Measurements from ENCODE around the gene ZFP1.

ZFP1 gene

DNA sequence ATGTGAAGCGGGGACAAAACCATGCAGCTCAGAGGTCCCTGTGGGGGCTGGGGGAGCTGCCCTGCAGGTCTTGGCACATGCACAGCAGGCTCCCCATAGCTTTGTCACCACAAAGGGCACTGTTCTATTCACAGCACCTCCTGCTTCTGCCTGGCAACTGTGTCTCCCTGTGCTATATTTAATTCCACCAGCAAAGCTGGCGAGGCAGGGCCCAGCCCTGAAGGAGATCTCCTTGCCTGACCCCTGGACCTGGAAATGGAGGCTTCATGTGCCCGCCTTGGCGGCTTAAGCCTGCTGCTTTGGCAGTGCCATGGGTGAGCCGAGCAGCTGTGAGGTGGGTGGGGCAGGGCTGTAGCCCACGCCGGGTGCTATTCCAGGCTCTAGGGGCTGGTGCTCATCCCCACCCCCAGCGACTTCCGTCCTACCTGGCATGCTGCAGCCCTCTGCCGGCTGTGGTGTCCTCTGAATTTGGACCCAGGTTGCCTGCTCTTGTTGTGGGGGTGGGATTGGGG is 38.5 kb upstream of the ZFP1 start:
- TF ChIP-seq, protein P1, sequence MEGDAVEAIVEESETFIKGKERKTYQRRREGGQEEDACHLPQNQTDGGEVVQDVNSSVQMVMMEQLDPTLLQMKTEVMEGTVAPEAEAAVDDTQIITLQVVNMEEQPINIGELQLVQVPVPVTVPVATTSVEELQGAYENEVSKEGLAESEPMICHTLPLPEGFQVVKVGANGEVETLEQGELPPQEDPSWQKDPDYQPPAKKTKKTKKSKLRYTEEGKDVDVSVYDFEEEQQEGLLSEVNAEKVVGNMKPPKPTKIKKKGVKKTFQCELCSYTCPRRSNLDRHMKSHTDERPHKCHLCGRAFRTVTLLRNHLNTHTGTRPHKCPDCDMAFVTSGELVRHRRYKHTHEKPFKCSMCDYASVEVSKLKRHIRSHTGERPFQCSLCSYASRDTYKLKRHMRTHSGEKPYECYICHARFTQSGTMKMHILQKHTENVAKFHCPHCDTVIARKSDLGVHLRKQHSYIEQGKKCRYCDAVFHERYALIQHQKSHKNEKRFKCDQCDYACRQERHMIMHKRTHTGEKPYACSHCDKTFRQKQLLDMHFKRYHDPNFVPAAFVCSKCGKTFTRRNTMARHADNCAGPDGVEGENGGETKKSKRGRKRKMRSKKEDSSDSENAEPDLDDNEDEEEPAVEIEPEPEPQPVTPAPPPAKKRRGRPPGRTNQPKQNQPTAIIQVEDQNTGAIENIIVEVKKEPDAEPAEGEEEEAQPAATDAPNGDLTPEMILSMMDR (IDR thresholded peaks at IDR 0.05; ENCODE audit: low read length, missing control alignments): no peak
- no peak for DNase-seq (ENCODE audit: low read depth)
- no peak overlapping the region for H3K4me3 ChIP-seq (replicated peaks; ENCODE audit: low read depth, low read length)

DNA sequence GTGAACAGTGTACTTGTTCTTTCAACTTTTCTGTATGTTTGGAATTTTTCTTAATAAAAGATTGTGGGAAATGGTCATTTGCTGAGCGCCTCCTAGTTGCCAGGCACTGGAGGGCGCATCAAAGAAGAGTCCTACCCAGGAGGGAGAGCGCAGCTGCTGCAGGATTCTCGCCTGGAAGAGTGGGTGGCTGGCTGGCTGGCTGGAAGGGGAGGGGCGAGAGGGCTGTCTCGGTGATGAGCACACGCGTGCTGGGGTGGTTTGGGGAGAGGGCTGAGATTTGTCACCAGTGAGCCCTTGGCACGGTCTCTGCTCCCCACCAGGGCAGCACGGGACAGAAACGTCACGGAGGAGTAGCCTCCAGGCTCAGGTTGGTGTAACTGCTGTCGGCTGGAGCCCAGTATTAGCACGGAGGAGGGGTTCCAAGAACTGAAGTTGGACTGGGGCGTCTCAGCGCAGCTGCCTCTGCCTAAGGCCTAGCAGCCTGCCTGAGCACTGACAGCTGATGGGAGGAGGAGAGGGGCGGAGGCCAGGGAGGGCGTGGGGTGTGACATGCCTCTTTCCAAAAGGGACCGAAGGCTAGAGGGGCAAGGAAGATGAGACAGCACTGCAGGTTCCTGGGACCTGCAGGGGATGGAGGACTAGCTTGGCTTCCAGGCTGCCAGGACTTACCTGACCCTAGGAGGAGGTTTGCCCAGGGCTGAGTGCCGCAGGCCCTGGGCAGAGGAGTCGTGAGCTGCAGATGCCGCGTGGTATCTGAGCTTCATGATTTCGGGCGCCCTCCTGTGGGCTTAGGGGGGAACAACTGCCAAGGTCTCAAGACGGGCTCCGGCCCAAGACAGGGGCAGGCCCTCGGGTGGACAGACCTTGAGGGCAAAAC is 37.4 kb upstream of the ZFP1 start:
- DNase-seq (ENCODE audit: low read depth): peak; percentile 91
- peak overlapping the region; percentile 24 for H3K4me3 ChIP-seq (replicated peaks; ENCODE audit: low read depth, low read length)
- TF ChIP-seq, protein P1 (IDR thresholded peaks at IDR 0.05; ENCODE audit: low read length, missing control alignments): peak; percentile 86

DNA sequence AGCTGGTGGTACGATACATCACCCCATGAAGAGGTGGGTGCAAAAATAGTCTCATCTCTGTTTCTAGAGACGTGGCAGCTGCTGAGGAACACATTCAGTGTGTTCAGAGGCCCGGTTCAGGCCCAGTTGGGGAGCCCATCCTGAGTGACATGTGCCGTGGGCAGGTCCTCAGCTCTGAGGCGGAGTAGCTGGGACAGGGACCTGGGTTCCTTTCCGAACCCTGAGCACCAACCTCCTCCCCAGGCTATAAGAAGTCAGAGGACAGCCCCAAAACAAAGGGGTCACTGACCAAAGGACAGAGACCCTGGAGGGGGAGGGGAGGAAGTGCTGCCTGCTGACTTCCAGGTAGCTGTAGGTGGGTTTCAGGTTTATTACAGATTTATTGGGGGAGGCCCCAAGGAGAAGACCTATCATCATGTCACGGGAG is 36.8 kb upstream of the ZFP1 start:
- no peak for DNase-seq (ENCODE audit: low read depth)
- TF ChIP-seq, protein P1 (IDR thresholded peaks at IDR 0.05; ENCODE audit: low read length, missing control alignments): no peak
- H3K4me3 ChIP-seq (replicated peaks; ENCODE audit: low read depth, low read length): no peak overlapping the region

DNA sequence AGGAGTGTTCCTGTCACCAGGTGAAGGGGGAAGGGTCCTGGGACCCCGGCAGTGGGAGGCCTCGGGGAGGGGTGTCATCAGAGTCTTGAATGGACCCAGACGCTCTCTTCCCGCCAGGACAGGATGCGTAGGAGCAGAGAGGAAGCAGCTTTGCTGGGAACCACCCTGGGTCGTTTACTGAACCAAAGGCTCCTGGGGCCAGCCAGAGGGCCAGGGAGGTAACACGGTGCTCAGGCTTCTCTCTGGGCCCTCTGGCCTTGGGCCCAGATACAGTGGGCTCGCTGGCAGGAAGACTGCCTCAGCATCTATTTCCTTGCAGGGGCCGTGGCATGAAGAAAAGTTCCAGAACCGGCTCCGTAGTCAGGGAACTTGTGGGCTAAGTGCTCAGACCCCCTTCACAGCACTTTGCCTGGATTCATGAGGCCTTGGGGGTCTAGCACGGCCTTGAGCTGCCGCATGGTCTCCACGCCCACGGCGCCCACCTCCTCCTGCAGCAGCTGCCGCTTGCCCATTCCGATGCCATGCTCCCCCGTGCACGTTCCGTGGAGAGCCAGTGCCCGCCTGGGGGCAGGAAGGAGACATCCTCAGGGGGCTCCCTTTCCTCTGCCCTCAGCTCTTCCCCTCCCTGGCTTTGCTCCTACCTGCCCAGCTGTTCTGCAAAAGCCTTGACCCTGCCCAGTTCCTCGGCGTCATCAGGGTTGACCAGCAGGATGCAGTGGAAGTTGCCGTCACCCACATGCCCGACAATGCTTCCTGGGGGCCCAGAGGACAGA is 36.2 kb upstream of the ZFP1 start:
- TF ChIP-seq, protein P1 (IDR thresholded peaks at IDR 0.05; ENCODE audit: low read length, missing control alignments): no peak
- no peak overlapping the region for H3K4me3 ChIP-seq (replicated peaks; ENCODE audit: low read depth, low read length)
- peak; percentile 23 for DNase-seq (ENCODE audit: low read depth)

DNA sequence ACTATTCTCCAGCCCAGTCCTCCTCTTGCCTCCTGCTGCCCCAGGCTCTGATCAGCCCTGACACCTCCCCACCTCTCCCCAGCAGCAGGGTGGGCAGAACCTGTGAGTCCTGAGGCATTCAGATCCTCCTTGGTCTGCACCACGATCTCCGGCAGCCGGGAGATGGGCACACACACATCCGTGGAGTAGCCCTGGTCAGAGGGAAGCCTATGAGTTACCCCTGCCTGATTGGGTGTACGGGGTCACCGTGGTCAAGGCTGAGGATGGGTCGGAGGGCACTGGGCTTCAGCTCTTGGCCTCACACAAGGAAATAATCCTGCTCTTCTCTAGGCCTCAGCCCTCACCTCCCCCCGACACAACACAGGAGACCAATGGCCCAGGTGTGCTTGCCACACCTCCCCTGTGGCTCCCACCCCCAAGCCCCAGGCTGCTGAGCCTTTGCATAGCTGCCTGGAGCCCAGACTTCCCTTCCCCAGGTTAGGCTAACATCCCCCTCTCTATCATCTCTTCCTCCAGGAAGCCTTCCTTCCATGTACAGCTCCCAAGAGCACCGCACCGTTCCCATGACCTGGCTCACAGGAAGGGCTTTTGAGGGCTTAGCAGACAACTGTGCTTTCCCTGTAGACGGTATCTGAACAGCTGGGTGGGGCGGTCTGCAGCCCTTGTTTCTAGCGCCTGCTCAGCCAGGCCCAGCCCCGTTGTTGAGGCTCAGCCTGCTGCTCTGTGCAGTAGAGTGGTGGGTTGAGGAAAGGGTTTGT is 35.4 kb upstream of the ZFP1 start:
- no peak for DNase-seq (ENCODE audit: low read depth)
- TF ChIP-seq, protein P1 (IDR thresholded peaks at IDR 0.05; ENCODE audit: low read length, missing control alignments): no peak
- H3K4me3 ChIP-seq (replicated peaks; ENCODE audit: low read depth, low read length): no peak overlapping the region

DNA sequence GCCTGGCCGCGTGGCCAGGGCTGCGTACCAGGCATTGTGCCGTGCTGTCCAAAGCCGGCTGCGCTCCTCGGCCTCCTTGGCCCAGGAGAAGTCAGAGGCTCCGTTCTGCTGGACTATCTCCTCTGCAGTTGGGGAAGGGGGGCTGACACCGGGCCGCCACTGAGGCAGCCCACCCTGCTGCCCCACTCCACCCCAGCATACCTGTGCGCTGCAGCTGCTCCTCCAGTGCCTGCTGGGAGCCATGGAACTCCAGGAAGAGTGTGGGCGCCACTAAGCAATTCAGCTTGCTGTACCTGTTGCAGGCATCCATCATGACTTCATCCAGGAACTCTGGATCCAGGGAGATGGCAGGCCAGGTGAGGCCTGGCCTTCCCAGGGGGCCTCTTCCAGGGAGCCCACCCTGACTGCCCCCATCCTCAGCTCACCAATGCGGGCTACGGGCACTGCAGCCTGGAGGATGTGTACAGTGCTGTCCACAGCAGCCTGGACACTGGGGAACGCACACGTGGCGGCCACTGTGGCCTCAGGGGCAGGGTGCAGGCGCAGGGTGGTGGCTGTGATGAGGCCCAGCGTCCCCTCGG is 34.7 kb upstream of the ZFP1 start:
- DNase-seq (ENCODE audit: low read depth): no peak
- TF ChIP-seq, protein P1 (IDR thresholded peaks at IDR 0.05; ENCODE audit: low read length, missing control alignments): no peak
- no peak overlapping the region for H3K4me3 ChIP-seq (replicated peaks; ENCODE audit: low read depth, low read length)

All from fibroblast of pulmonary artery (primary cell).